IMR-90 (cell line): ENCODE results near the gene CHCHD4.

Experiments
- BHLHE40 ChIP-seq: fragments of 150-350 bp; IDR thresholded peaks from 2 replicates; pipeline ENCODE4 v1.6.1; 2016; ENCODE audit warnings: mild to moderate bottlenecking, low read depth, low read length
- CTCF ChIP-seq: conservative IDR thresholded peaks from 2 replicates; pipeline ENCODE4 v1.5.1; 2012; ENCODE audit warnings: mild to moderate bottlenecking, low read depth, low read length, improper control_type of control experiment
- FOS ChIP-seq: fragments of 150-350 bp; IDR thresholded peaks from 2 replicates; pipeline ENCODE4 v1.6.1; 2016; ENCODE audit warnings: low read depth, low read length
- POLR2A ChIP-seq: IDR thresholded peaks from 2 replicates; pipeline ENCODE4 v1.6.1; 2012; ENCODE audit warnings: mild to moderate bottlenecking, low read depth, low read length
- RAD21 ChIP-seq: IDR thresholded peaks from 2 replicates; pipeline ENCODE4 v1.6.1; 2012; ENCODE audit warnings: low read length, improper control_type of control experiment
- SMC3 ChIP-seq: fragments of 150-350 bp; IDR thresholded peaks from 2 replicates; pipeline ENCODE4 v1.6.1; 2016; ENCODE audit warnings: low read depth, mild to moderate bottlenecking, antibody characterized with exemption, low read length, moderate library complexity

GRCh38 chr3:14151471-14152083, 26.9 kb upstream of the CHCHD4 start:
- TF ChIP-seq CTCF (no peak), POLR2A (no peak), RAD21 (no peak), SMC3 (no peak), FOS (no peak), BHLHE40 (no peak)
